Spleen (tissue), 11 donors: ENCODE data around the gene MCM7. TPM values are rescaled to one million over a fixed set of nuclear protein-coding genes. Genes with fewer than 3 reads are reported as not detected.

ENCODE experiments used
- DNase-seq: peaks from one replicate; pipeline ENCODE4 v3.0.0-alpha.2; 2020
- H3K27ac ChIP-seq, 8 donors: fragments of 200-600 bp; sonication (generic) in 7 of 8; 1 replicate in 4 of 8; 2 replicates in 4 of 8; pipeline versions ENCODE4 v1.5.0 to v1.8.0; 2016 to 2021; ENCODE audit warnings: inconsistent platforms in 4 of 8, mild to moderate bottlenecking in 4 of 8, moderate library complexity in 1 of 8
- H3K27me3 ChIP-seq, 7 donors: fragments of 200-600 bp; sonication (generic) in 6 of 7; replicated peaks in 1 of 7; 1 replicate in 4 of 7; 2 replicates in 3 of 7; pipeline versions ENCODE4 v1.5.0 to v1.8.0; 2016 to 2021; ENCODE audit warnings: inconsistent platforms in 3 of 7, mild to moderate bottlenecking in 1 of 7
- H3K36me3 ChIP-seq, 6 donors: fragments of 200-600 bp; sonication (generic) in 5 of 6; 1 replicate in 4 of 6; 2 replicates in 2 of 6; pipeline versions ENCODE4 v1.5.0 to v1.8.0; 2016 to 2021; ENCODE audit warnings: inconsistent platforms in 2 of 6
- H3K4me1 ChIP-seq, 6 donors: fragments of 200-600 bp; sonication (generic) in 5 of 6; 1 replicate in 3 of 6; 2 replicates in 3 of 6; pipeline versions ENCODE4 v1.5.0 to v1.8.0; 2016 to 2021; ENCODE audit warnings: inconsistent platforms in 3 of 6
- H3K4me3 ChIP-seq, 8 donors: fragments of 200-600 bp; sonication (generic) in 7 of 8; 1 replicate in 4 of 8; 2 replicates in 4 of 8; pipeline versions ENCODE4 v1.5.0 to v1.8.0; 2016 to 2021; ENCODE audit warnings: inconsistent platforms in 4 of 8, mild to moderate bottlenecking in 4 of 8, moderate library complexity in 2 of 8
- H3K9me3 ChIP-seq, 8 donors: fragments of 200-600 bp; sonication (generic) in 7 of 8; 1 replicate in 4 of 8; 2 replicates in 4 of 8; pipeline versions ENCODE4 v1.5.0 to v1.8.0; 2016 to 2021; ENCODE audit warnings: inconsistent platforms in 4 of 8
- POLR2A ChIP-seq, 3 donors: fragments of 450-650 bp; IDR thresholded peaks; one replicate each; pipeline ENCODE4 v1.5.1; 2017; ENCODE audit warnings: antibody characterized with exemption in 3 of 3, mild to moderate bottlenecking in 1 of 3
- POLR2AphosphoS5 ChIP-seq, 3 donors: sonication (generic); formaldehyde crosslinking; IDR thresholded peaks; one replicate each; pipeline ENCODE4 v1.5.1; 2017; ENCODE audit warnings: antibody characterized with exemption in 3 of 3
- WGBS, 5 donors: extraction: QIAGEN DNeasy Blood & Tissue Kit in 3 of 5; methylation state at CpG; one replicate each; pipeline versions ENCODE4 v1.1.5 to v1.1.7; 2013 to 2018; 5-methylcytosine and 5-hydroxymethylcytosine counted together
- intact Hi-C: fragments of 100-400 bp; cut with DNase I; formaldehyde crosslinking; loops from one replicate; pipeline ENCODE4 v1.15.0; 2023; ENCODE audit warnings: low total_unique reads
- polyA plus RNA-seq, 3 donors: library from polyadenylated mRNA; stranded (reverse); fragments of 200-250 nt; gene quantifications; one replicate each; pipeline ENCODE4 v1.2.1, GENCODE V29; 2013
- total RNA-seq, 7 donors: library from RNA; depleted of rRNA in 3 of 7; stranded (reverse); fragments of >200 nt in 3 of 7; fragmentation: NEBNext Ultra II Directional in 4 of 7; extraction: Animal tissue kit (Norgen Biotek cat#: 25700) in 4 of 7; gene quantifications; one replicate each; pipeline versions ENCODE4 v1.1.0 to v1.2.1, GENCODE V29; 2016 to 2021
- TF ChIP-seq, protein P1 (sequence below), 11 experiments: fragments of 200-600 bp in 7 of 11; fragments of 450-650 bp in 4 of 11; sonication (generic) in 4 of 11; IDR thresholded peaks in 8 of 11; conservative IDR thresholded peaks in 3 of 11; 1 replicate in 7 of 11; 2 replicates in 4 of 11; pipeline versions ENCODE4 v1.4.0 to v1.8.0; 2016 to 2021; ENCODE audit warnings: antibody characterized with exemption in 11 of 11, inconsistent platforms in 4 of 11, mild to moderate bottlenecking in 1 of 11
- donor health status: healthy with polysubstance abuse.
- donor health status: DM: no; HTN: no; CAD: no; lungs with moderate emphysema.
- donor health status: DM: no; HTN: no; CAD: no.
- donor health status: Bipolar disorder and iron deficiency.
- donor health status: healthy.
- donor health status: DM: no; HTN: no; CAD: no.
- donor health status: DM: yes; HTN: yes; CAD: no.

Gene MCM7
- total and polyA plus RNA-seq, 10 donors = 49.5 to 92.7 (median 68.5) TPM

- intact Hi-C loops = no loop called here
- H3K27me3 ChIP-seq = no peaks in the 10 kb centered on the region
- no peak overlapping the region for H3K4me3 ChIP-seq
- 87 to 95% (median 94%) methylated on average over 1 of the region's 1 CpG for WGBS, 5 donors
- peak overlapping the region in 3 of 8 donors; percentile 7 to 38 (median 8) for H3K27ac ChIP-seq
- peaks cover 0 to 29% (median 0%) of the 10 kb centered on the region in 6 donors for H3K36me3 ChIP-seq
- H3K9me3 ChIP-seq = no peaks in the 10 kb centered on the region
- no peak for TF ChIP-seq POLR2AphosphoS5 (IDR thresholded peaks at IDR 0.05)
- TF ChIP-seq, protein P1, sequence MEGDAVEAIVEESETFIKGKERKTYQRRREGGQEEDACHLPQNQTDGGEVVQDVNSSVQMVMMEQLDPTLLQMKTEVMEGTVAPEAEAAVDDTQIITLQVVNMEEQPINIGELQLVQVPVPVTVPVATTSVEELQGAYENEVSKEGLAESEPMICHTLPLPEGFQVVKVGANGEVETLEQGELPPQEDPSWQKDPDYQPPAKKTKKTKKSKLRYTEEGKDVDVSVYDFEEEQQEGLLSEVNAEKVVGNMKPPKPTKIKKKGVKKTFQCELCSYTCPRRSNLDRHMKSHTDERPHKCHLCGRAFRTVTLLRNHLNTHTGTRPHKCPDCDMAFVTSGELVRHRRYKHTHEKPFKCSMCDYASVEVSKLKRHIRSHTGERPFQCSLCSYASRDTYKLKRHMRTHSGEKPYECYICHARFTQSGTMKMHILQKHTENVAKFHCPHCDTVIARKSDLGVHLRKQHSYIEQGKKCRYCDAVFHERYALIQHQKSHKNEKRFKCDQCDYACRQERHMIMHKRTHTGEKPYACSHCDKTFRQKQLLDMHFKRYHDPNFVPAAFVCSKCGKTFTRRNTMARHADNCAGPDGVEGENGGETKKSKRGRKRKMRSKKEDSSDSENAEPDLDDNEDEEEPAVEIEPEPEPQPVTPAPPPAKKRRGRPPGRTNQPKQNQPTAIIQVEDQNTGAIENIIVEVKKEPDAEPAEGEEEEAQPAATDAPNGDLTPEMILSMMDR (IDR thresholded peaks at IDR 0.05 in 8 of 11, conservative IDR thresholded peaks at IDR 0.05 in 3 of 11) = no peak
- no peak for TF ChIP-seq POLR2A (IDR thresholded peaks at IDR 0.05)
- DNase-seq = no peak
- H3K4me1 ChIP-seq = peaks cover 28 to 90% (median 53%) of the 10 kb centered on the region in 6 donors
Measured at GRCh38 chr7:100122568-100122967, 21.4 kb upstream of the MCM7 start.

DNA sequence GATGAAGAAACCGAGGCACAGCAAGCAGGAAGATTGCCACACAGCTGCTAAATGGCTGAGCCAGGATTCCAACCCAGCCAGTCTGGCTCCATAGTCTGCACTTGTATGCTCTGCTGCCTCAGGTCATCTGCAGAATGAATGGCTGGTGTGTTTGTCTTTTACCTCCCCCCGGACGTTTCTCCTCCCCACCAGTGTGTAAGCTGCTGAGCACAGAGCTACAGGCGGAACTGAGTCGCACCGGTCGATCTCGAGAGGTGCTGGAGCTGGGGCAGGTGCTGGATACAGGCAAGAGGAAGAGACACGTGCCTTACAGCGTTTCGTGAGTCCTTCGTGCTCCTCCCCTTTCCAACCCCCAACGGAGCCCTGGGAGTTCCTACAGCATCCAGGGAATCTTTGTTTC lies 20.9 kb upstream of the MCM7 start:
- no peaks in the 10 kb centered on the region for H3K27me3 ChIP-seq
- H3K4me1 ChIP-seq = peaks cover 28 to 90% (median 55%) of the 10 kb centered on the region in 6 donors
- DNase-seq = no peak
- no peak overlapping the region for H3K4me3 ChIP-seq
- WGBS, 5 donors = 77 to 90% (median 82%) methylated on average over 13 of the region's 13 CpGs
- H3K36me3 ChIP-seq = peaks cover 0 to 29% (median 0%) of the 10 kb centered on the region in 6 donors
- TF ChIP-seq POLR2A (IDR thresholded peaks at IDR 0.05) (no peak), POLR2AphosphoS5 (IDR thresholded peaks at IDR 0.05) (no peak)
- TF ChIP-seq, protein P1 (IDR thresholded peaks at IDR 0.05 in 8 of 11, conservative IDR thresholded peaks at IDR 0.05 in 3 of 11) = no peak
- intact Hi-C loops = no loop called here
- H3K9me3 ChIP-seq = no peaks in the 10 kb centered on the region
- H3K27ac ChIP-seq = peak overlapping the region in 3 of 8 donors; percentile 7 to 38 (median 8)

DNA sequence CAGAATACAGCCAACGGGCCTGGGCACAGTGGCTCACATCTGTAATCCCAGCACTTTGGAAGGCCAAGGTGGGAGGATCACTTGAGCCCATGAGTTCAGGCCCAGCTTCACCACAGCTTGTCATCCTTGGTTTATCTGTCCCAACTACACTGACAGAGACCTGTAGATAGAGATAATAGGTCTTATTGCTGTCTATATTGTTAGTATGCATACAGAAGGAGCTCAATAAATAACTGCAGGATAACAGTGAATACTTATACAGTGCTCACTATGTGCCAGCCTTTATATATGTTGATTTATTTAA lies 19.5 kb upstream of the MCM7 start:
- intact Hi-C loops = no loop called here
- Histone ChIP-seq H3K27ac (peak overlapping the region; percentile 40 to 96 (median 89)), H3K9me3 (no peaks in the 10 kb centered on the region), H3K36me3 (peaks cover 0 to 29% (median 0%) of the 10 kb centered on the region in 6 donors), H3K27me3 (no peaks in the 10 kb centered on the region), H3K4me3 (peak overlapping the region in 5 of 8 donors; percentile 75 to 93 (median 92)), H3K4me1 (peaks cover 22 to 81% (median 47%) of the 10 kb centered on the region in 6 donors)
- TF ChIP-seq, protein P1 (IDR thresholded peaks at IDR 0.05 in 8 of 11, conservative IDR thresholded peaks at IDR 0.05 in 3 of 11) = no peak
- TF ChIP-seq POLR2A (IDR thresholded peaks at IDR 0.05) (no peak), POLR2AphosphoS5 (IDR thresholded peaks at IDR 0.05) (no peak)
- no peak for DNase-seq
- WGBS, 5 donors = 38 to 71% (median 48%) methylated on average over 1 of the region's 1 CpG

DNA sequence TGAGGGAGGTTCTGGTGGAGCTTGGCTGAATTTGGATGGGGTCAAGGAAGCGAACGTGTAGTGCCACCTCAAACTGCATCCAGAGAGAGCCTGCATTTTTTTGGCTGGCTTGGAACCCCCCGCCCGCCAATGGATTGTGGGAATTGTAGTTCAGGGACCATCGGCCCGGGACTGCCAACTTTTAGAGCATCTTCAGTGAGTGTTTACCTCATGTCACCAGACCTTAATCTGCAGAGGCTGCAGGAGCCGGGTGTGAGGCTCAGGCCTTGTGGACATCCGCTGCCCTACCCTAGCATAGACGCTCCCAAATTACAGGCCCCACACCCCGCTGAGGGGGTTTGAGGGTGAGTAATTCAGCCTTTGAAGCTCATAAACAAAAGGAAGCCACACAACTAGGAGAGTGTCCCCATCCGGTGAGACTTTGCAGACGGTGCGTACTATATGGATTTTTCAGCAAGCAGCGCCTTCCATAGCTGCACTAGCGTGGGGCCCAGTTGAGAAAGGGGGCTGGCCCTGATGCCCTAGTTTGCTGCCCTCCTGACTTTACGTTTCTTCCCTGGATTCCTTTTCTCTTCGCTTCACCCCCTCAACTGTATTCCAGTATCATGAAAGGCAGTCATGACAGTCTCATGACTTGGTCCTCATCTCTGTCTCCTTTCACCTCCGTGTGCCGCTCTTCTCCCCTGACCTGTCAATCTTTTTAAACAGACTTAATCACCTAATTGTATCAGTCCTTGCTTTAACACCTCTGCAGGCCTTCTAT lies 19.0 kb upstream of the MCM7 start:
- Histone ChIP-seq H3K27me3 (no peaks in the 10 kb centered on the region), H3K9me3 (no peaks in the 10 kb centered on the region), H3K36me3 (peaks cover 0 to 31% (median 2%) of the 10 kb centered on the region in 6 donors), H3K4me1 (peaks cover 18 to 75% (median 41%) of the 10 kb centered on the region in 6 donors), H3K27ac (peak overlapping the region; percentile 40 to 96 (median 89)), H3K4me3 (peak overlapping the region; percentile 72 to 94 (median 88))
- intact Hi-C loops = no loop called here
- TF ChIP-seq, protein P1 (IDR thresholded peaks at IDR 0.05 in 8 of 11, conservative IDR thresholded peaks at IDR 0.05 in 3 of 11) = no peak
- TF ChIP-seq POLR2AphosphoS5 (IDR thresholded peaks at IDR 0.05) (no peak), POLR2A (IDR thresholded peaks at IDR 0.05) (no peak)
- DNase-seq = peak; percentile 86
- WGBS, 5 donors = 24 to 46% (median 26%) methylated on average over 11 to 19 of the region's 19 CpGs
